Measurements from ENCODE around the gene ERC2.

Gene ERC2

GRCh38 chr3:55678546-55679216, 789.6 kb downstream of the ERC2 start:
- TF ChIP-seq CTCF (IDR thresholded peaks at IDR 0.05) = no peak

GRCh38 chr3:55676643-55677042, 791.6 kb downstream of the ERC2 start:
- no peak for TF ChIP-seq CTCF (IDR thresholded peaks at IDR 0.05)

GRCh38 chr3:55675478-55675877, 792.8 kb downstream of the ERC2 start:
- TF ChIP-seq CTCF (IDR thresholded peaks at IDR 0.05) = no peak

GRCh38 chr3:55673764-55674163, 794.5 kb downstream of the ERC2 start:
- TF ChIP-seq CTCF (IDR thresholded peaks at IDR 0.05) = no peak

GRCh38 chr3:55669133-55669532, 799.1 kb downstream of the ERC2 start:
- no peak for TF ChIP-seq CTCF (IDR thresholded peaks at IDR 0.05)

GRCh38 chr3:55668359-55668758, 799.9 kb downstream of the ERC2 start:
- TF ChIP-seq CTCF (IDR thresholded peaks at IDR 0.05) = no peak

- TF ChIP-seq CTCF (IDR thresholded peaks at IDR 0.05) = no peak
These were observed 803.9 kb downstream of the ERC2 start for GRCh38 chr3:55664387-55664786.

GRCh38 chr3:55662683-55663082, 805.6 kb downstream of the ERC2 start:
- TF ChIP-seq CTCF (IDR thresholded peaks at IDR 0.05) = no peak
